NCI-H82 (cell line): ENCODE measurements around the gene RXRA.

ENCODE experiments used
- DNase-seq: peaks from one replicate; lab custom pipeline; 2025; lab: John Stamatoyannopoulos, UW

Gene RXRA

GRCh38 chr9:134381671-134382516 lies 55.6 kb downstream of the RXRA start:
- DNase-seq: peak; percentile 15

- DNase-seq: no peak
Measured at GRCh38 chr9:134382733-134383132, 56.5 kb downstream of the RXRA start.

GRCh38 chr9:134383148-134383547 lies 56.9 kb downstream of the RXRA start:
- no peak for DNase-seq

GRCh38 chr9:134384811-134385479 lies 58.7 kb downstream of the RXRA start:
- no peak for DNase-seq

GRCh38 chr9:134385915-134386314 lies 59.7 kb downstream of the RXRA start:
- DNase-seq: no peak

GRCh38 chr9:134386951-134387831 lies 60.9 kb downstream of the RXRA start:
- no peak for DNase-seq

- DNase-seq: no peak
Measured at GRCh38 chr9:134388289-134388808, 62.1 kb downstream of the RXRA start.

- DNase-seq: no peak
Measured at GRCh38 chr9:134388976-134389375, 62.7 kb downstream of the RXRA start.

- DNase-seq: no peak
Measured at GRCh38 chr9:134389642-134390041, 63.4 kb downstream of the RXRA start.

- no peak for DNase-seq
Measured at GRCh38 chr9:134390537-134390936, 64.3 kb downstream of the RXRA start.

- DNase-seq: no peak
Measured at GRCh38 chr9:134390947-134391318, 64.7 kb downstream of the RXRA start.

GRCh38 chr9:134391319-134392231 lies 65.3 kb downstream of the RXRA start:
- no peak for DNase-seq

GRCh38 chr9:134392900-134393299 lies 66.6 kb downstream of the RXRA start:
- no peak for DNase-seq

- no peak for DNase-seq
Measured at GRCh38 chr9:134393582-134394280, 67.5 kb downstream of the RXRA start.

- no peak for DNase-seq
Measured at GRCh38 chr9:134395002-134395517, 68.8 kb downstream of the RXRA start.

- DNase-seq: no peak
Measured at GRCh38 chr9:134395737-134396257, 69.5 kb downstream of the RXRA start.

- no peak for DNase-seq
Measured at GRCh38 chr9:134396258-134396742, 70.0 kb downstream of the RXRA start.

- no peak for DNase-seq
Measured at GRCh38 chr9:134396825-134397224, 70.6 kb downstream of the RXRA start.

GRCh38 chr9:134398756-134399155 lies 72.5 kb downstream of the RXRA start:
- DNase-seq: no peak
